ENCODE data around the gene ITGB8. TPM values are rescaled to one million over a fixed set of nuclear protein-coding genes. Genes with fewer than 3 reads are reported as not detected.

Gene ITGB8
- total RNA-seq, 1 donor = 11.3 TPM

- Histone ChIP-seq H3K9me3 (ENCODE audit: low read depth, low read length) (no peaks in the 10 kb centered on the region), H3K4me3 (ENCODE audit: low read length) (no peak overlapping the region), H3K4me1 (ENCODE audit: insufficient read depth, low read length) (no peaks in the 10 kb centered on the region), H3K27me3 (ENCODE audit: insufficient read depth, low read length) (no peaks in the 10 kb centered on the region)
These were observed 127.8 kb downstream of the ITGB8 start for GRCh38 chr7:20458521-20458920.

GRCh38 chr7:20459419-20459818 is 128.7 kb downstream of the ITGB8 start:
- Histone ChIP-seq H3K27me3 (ENCODE audit: insufficient read depth, low read length) (no peaks in the 10 kb centered on the region), H3K4me1 (ENCODE audit: insufficient read depth, low read length) (no peaks in the 10 kb centered on the region), H3K4me3 (ENCODE audit: low read length) (no peak overlapping the region), H3K9me3 (ENCODE audit: low read depth, low read length) (no peaks in the 10 kb centered on the region)

- Histone ChIP-seq H3K27me3 (ENCODE audit: insufficient read depth, low read length) (no peaks in the 10 kb centered on the region), H3K9me3 (ENCODE audit: low read depth, low read length) (no peaks in the 10 kb centered on the region), H3K4me3 (ENCODE audit: low read length) (no peak overlapping the region), H3K4me1 (ENCODE audit: insufficient read depth, low read length) (peaks cover 35% of the 10 kb centered on the region)
These were observed 134.2 kb downstream of the ITGB8 start for GRCh38 chr7:20464891-20465290.

Other genes starting within 250 kb of the ITGB8 start
- 1.0 TPM for gene MACC1, start 113.5 kb upstream of the ITGB8 start, total RNA-seq